AG04450 (cell line): ENCODE measurements around the gene KANK2. TPM values are rescaled to one million over a fixed set of nuclear protein-coding genes. Genes with fewer than 3 reads are reported as not detected.
"Not testable (repeated sequence)": the region's sequence is repeated elsewhere in the genome, so short reads cannot be mapped to it uniquely, and the experiment has no call there.

Source experiments
- CTCF ChIA-PET: fragments of 300-600, 350-600 bp; formaldehyde crosslinking; extraction: SDS; loops from one replicate; lab custom pipeline; 2022; ENCODE audit warnings: antibody characterized with exemption, inconsistent platforms; lab: Charles Lee
- POLR2A ChIA-PET: fragments of 350-600 bp; formaldehyde crosslinking; extraction: SDS; loops from one replicate; lab custom pipeline; 2021; ENCODE audit warnings: antibody characterized with exemption, inconsistent platforms; lab: Yijun Ruan, JAX
- DNase-seq: peaks from one replicate; pipeline ENCODE4 v3.0.0-alpha.2; 2011; ENCODE audit warnings: low read depth, low spot score
- H3K27ac ChIP-seq: one replicate; pipeline ENCODE4 v1.5.1; 2012; ENCODE audit warnings: low read depth, low read length, control low read depth
- H3K27me3 ChIP-seq: one replicate; pipeline ENCODE4 v1.6.0; 2012; ENCODE audit warnings: low read length; ENCODE audit not compliant: control insufficient read depth, insufficient read depth
- H3K4me3 ChIP-seq: 2 replicates; pipeline ENCODE4 v1.5.1; 2011; ENCODE audit warnings: mild to moderate bottlenecking, low read depth, low read length, control low read depth
- H3K9me3 ChIP-seq: 2 replicates; pipeline ENCODE4 v1.5.1; 2012; ENCODE audit warnings: low read length; ENCODE audit not compliant: control insufficient read depth, insufficient read depth
- polyA plus RNA-seq: library from polyadenylated mRNA; depleted of rRNA; stranded (reverse); fragments of >200 nt; gene quantifications from 2 replicates; pipeline ENCODE4 v1.2.3, GENCODE V29; 2011
- TF ChIP-seq, protein P1 (sequence below): IDR thresholded peaks from 2 replicates; pipeline ENCODE4 v1.5.1; 2011; ENCODE audit warnings: low read depth, low read length, control low read depth, inconsistent platforms

KANK2 gene
- polyA plus RNA-seq, 1 experiment, result 83.2 TPM

DNA sequence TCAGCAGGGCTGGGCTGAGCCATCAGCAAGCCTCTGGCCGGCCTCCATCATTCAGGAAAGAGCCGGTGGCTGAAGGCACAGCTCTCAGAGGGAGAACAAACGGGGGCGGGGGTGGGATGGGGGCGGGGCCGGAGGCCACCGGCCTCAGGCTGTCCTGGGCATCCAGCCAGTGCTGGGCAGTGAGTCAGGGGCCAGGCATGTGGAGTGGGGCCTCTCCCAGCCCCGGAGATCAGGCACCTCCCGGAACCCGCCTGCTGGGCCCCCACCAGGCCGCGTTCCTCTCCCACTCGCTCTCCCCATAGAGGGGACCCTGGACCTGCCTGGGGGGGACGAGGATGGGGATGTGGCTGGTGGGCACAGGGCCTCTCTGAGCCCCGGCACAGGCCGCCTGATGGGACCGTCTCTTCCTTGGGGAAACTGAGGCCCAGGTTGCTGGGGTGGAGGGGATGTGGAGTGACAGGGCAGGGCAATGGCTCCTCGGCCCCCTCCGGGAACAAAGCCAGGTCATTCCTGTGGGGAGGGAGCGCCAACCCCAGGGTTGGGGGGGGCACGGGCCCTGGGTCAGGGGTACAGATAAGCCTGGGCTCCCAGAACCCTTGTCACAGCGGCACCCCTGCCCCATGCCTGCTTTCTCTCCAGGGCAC is 54.7 kb downstream of the KANK2 start:
- Histone ChIP-seq H3K9me3 (peaks cover 5% of the 10 kb centered on the region), H3K4me3 (peak overlapping the region; percentile 33), H3K27ac (peak overlapping the region; percentile 100), H3K27me3 (no peaks in the 10 kb centered on the region)
- CTCF ChIA-PET, result interaction anchor here (1.0 to 1.4 kb wide), 2 partner anchors 16 to 61 kb away, joined by 3 to 5 read pairs; no protein-coding TSS in a partner anchor
- POLR2A ChIA-PET, result interaction anchor here (0.5 to 3.5 kb wide), 5 partner anchors 10 to 66 kb away, joined by 5 to 12 read pairs (median 6); no protein-coding TSS in a partner anchor
- peak; percentile 92 for DNase-seq
- TF ChIP-seq, protein P1, sequence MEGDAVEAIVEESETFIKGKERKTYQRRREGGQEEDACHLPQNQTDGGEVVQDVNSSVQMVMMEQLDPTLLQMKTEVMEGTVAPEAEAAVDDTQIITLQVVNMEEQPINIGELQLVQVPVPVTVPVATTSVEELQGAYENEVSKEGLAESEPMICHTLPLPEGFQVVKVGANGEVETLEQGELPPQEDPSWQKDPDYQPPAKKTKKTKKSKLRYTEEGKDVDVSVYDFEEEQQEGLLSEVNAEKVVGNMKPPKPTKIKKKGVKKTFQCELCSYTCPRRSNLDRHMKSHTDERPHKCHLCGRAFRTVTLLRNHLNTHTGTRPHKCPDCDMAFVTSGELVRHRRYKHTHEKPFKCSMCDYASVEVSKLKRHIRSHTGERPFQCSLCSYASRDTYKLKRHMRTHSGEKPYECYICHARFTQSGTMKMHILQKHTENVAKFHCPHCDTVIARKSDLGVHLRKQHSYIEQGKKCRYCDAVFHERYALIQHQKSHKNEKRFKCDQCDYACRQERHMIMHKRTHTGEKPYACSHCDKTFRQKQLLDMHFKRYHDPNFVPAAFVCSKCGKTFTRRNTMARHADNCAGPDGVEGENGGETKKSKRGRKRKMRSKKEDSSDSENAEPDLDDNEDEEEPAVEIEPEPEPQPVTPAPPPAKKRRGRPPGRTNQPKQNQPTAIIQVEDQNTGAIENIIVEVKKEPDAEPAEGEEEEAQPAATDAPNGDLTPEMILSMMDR, result no peak

DNA sequence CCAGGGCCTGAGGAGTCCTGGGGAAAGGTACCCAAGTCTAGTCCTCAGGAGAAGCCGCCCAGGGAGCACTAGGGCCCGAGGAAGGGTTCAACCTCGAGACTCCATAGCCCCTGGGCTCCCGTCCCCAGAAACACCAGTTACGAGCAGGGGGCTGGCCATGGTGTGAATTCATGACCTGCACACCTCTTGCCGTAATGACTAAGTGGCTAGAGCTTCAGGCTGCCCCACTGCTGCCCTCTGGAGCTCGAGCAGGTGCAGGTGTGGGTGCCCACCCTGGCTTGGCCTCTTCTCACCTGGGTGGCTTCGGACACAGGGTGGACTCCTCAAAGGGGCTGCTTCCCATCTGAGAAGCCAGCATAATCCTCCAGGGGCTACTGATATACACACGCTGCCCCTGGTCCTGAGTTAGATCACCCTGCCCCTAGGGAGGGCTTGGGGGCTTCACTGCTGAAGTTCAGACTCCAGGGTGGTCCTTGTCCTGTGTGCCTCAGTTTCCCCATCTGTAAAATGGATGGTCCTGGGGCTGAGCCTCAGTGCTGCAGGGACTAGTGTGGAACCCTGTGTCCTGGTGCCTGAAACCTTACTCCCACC is 55.3 kb downstream of the KANK2 start:
- Histone ChIP-seq H3K27ac (peak overlapping the region; percentile 61), H3K4me3 (no peak overlapping the region), H3K9me3 (peaks cover 5% of the 10 kb centered on the region), H3K27me3 (no peaks in the 10 kb centered on the region)
- POLR2A ChIA-PET, result interaction anchor here (0.7 to 3.5 kb wide), 3 partner anchors 14 to 27 kb away, joined by 6 to 12 read pairs (median 6); no protein-coding TSS in a partner anchor
- DNase-seq, result no peak
- TF ChIP-seq, protein P1, result no peak
- CTCF ChIA-PET, result interaction anchor here (1.0 to 1.4 kb wide), 2 partner anchors 16 to 62 kb away, joined by 3 to 5 read pairs; no protein-coding TSS in a partner anchor

DNA sequence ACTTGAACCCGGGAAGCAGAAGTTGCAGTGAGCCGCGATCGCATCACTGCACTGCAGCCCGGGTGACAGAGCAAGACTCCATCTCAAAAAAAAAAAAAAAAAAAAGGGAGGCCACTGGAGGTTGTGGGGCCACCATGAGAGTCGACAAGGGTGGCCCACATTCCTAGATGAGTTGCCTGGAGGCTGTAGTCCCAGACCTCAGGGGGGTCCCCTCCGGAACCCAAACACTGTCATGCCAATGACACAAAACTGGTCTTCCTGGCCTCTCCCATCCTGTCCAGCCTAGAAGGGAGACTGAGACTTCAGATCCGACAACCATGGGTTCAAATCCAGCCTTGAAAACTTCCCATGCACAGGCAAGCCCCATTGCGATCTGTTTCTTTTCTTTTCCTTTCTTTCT is 56.4 kb downstream of the KANK2 start:
- H3K27me3 ChIP-seq, result no peaks in the 10 kb centered on the region
- TF ChIP-seq, protein P1, result no peak
- H3K4me3 ChIP-seq, result no peak overlapping the region
- ChIA-PET POLR2A (interaction anchor here (0.7 kb wide), 1 partner anchor 16 kb away, joined by 8 read pairs; no protein-coding TSS in a partner anchor), CTCF (no interaction called here)
- H3K9me3 ChIP-seq, result peaks cover 5% of the 10 kb centered on the region
- no peak for DNase-seq
- no peak overlapping the region for H3K27ac ChIP-seq

DNA sequence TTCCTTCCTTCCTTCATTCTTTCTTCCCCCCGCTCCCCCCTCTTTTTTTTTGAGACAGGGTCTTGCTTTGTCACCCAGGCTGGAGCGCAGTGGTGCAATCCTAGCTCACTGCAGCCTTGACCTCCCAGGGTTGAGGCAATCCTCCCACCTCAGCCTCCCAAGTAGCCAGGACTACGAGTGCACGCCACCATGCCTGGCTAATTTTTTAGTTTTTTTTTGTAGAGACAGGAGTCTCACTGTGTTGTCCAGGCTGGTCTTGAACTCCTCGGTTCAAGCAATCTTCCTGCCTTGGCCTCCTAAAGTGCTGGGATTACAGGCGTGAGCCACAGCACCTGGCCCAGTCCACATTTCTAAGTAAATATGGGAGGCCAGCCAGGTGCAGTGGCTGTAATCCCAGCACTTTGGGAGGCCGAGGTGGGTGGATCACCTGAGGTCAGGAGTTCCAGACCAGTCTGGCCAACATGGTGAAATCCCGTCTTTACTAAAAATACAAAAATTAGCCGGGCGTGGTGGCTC is 57.3 kb downstream of the KANK2 start:
- H3K9me3 ChIP-seq, H3K27ac ChIP-seq, H3K4me3 ChIP-seq, DNase-seq, H3K27me3 ChIP-seq: not testable (repeated sequence)
- CTCF ChIA-PET, result interaction anchor here (1.3 to 2.0 kb wide), 2 partner anchors 10 to 14 kb away, joined by 5 to 16 read pairs; no protein-coding TSS in a partner anchor
- POLR2A ChIA-PET, result interaction anchor here (1.2 kb wide), 1 partner anchor 50 kb away, joined by 3 read pairs; no protein-coding TSS in a partner anchor

DNA sequence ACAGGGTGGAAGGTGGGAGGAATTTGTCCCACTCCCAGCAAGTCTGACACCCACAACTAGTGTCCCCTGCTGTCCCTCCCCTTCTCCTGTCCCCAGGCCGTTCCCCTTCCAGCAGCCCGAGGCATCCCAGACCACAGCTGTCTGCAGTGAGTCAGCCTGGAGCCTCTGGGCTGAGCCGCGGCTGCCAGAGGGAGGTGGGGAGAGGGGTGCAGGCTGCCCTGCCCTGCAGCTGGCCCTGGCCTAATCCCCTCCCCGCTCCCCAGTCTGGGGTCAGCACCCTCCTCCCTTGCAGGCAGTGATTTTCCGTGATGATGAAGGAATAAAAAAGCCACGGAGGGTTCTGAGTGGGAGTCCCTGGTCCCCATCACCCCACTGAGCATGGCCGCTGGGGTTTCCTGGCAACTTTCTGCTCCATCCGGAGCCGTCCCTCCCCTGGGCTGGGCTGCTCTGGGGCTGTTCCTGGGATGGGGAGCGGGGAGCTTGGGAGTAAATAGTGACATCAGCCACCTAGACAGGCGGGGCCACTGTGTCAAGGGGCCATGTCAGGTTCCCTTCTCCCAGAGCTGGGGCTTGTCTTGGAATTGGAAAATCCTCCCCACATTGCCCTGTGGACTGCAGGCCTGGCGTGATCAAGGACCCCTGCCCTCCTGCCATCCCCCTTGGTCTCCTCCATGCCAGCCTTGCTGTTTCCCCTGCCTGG is 58.6 kb downstream of the KANK2 start:
- H3K27me3 ChIP-seq, result no peaks in the 10 kb centered on the region
- CTCF ChIA-PET, result interaction anchor here (0.6 to 3.6 kb wide), 8 partner anchors 9 to 105 kb away, joined by 3 to 29 read pairs (median 6); no protein-coding TSS in a partner anchor
- TF ChIP-seq, protein P1, result no peak
- H3K27ac ChIP-seq, result peak overlapping the region; percentile 93
- no peaks in the 10 kb centered on the region; the same call in 1 of the 2 replicates for H3K9me3 ChIP-seq
- H3K4me3 ChIP-seq, result peak overlapping the region; percentile 31
- POLR2A ChIA-PET, result interaction anchor here (0.5 to 1.4 kb wide), 8 partner anchors 19 to 101 kb away, joined by 3 to 5 read pairs (median 4); partner anchors contain the start of gene KANK2
- no peak for DNase-seq
